ENCODE results near the gene DDX17. TPM values are rescaled to one million over a fixed set of nuclear protein-coding genes. Genes with fewer than 3 reads are reported as not detected.
A peak's percentile ranks its signal among the peaks of the same experiment; 100 is the strongest.

DDX17 gene
- total and polyA plus RNA-seq, 4 donors, result 141 to 1,771 (median 262) TPM

DNA sequence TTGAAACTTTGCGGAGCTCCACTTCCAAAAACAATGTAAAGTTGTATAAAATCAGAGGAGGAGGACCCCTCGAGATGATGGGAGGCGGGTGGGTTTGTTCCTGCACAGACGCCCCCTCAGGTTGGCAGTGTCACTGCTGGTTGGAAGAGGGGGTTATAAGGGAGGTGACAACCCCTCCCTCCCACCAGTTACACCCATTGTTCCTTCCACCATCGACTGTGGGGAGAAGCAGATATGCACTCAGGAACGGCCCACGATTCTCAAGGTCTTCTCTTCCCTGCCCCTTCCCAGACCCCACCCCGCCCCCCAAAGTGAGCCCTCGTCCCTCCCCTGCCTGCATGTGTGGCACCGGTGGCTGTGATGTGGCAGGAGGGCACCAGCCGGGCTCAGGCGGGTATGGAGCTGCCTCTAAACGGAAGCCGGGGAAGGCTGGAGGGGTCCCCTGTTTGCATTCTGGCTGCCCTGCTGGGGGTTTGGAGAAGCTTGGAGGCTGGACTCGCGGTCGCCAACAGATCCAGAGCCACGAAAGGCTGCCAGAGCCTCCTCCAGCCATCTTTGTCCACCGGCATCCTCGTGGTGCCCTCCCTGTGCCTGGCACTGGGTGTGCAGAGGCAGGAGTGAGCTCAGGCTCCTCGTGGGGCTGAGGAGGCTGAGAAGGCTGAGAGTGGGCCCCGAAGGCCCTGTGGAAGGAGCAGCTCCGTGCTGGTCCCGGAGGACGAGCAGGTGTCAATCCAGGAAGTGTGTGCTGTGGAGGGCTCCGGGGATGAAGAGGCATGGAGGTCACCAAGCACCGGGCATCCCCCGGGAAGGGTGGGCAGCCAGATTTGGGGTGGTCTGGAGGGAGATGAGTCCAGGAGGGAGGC is 37.4 kb downstream of the DDX17 start:
- TF ChIP-seq, protein P1, sequence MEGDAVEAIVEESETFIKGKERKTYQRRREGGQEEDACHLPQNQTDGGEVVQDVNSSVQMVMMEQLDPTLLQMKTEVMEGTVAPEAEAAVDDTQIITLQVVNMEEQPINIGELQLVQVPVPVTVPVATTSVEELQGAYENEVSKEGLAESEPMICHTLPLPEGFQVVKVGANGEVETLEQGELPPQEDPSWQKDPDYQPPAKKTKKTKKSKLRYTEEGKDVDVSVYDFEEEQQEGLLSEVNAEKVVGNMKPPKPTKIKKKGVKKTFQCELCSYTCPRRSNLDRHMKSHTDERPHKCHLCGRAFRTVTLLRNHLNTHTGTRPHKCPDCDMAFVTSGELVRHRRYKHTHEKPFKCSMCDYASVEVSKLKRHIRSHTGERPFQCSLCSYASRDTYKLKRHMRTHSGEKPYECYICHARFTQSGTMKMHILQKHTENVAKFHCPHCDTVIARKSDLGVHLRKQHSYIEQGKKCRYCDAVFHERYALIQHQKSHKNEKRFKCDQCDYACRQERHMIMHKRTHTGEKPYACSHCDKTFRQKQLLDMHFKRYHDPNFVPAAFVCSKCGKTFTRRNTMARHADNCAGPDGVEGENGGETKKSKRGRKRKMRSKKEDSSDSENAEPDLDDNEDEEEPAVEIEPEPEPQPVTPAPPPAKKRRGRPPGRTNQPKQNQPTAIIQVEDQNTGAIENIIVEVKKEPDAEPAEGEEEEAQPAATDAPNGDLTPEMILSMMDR (IDR thresholded peaks at IDR 0.05; ENCODE audit: control extremely low read depth, extremely low read depth), result no peak
- no peak for ATAC-seq (ENCODE audit: insufficient read depth, low FRiP score)

DNA sequence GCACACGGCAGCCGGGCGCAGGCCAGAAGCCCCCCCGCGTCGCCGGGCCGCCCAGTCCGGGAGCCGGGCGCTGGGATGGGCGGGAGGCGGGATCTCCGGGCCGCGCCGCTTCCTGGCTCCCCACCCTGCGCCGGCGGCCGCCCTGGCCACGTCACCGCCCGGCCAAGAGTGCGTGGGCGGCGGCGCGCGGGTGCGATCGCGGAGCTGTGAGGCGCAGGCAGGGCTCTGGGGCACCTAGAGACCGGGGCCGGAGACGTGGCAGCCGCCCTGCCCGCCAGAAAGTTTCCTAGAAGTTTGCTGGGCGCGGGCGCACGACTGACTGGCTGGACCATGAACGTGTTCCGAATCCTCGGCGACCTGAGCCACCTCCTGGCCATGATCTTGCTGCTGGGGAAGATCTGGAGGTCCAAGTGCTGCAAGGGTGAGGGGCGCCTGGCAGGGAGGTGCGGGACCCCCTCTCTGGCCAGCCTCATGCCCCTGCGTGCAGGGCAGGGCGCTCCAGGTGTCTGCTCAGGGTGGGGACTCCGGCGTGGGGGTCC is 38.1 kb downstream of the DDX17 start, which contains the start of gene KDELR3:
Gene KDELR3 (plus strand): TSS at position 193 of the 539 bp plus-strand sequence. CDS start 138 bp downstream, at position 331.
- peak in 2 of 3 donors; percentile 59 to 71 for DNase-seq
- peaks cover 0 to 14% (median 7%) of the 10 kb centered on the region in 5 donors for H3K4me1 ChIP-seq (ENCODE audit: control insufficient read depth in 5 of 5, insufficient read depth in 5 of 5, low read length in 5 of 5)
- ATAC-seq (ENCODE audit: insufficient read depth, low FRiP score), result peak; percentile 91
- H3K9ac ChIP-seq (ENCODE audit: insufficient read depth in 1 of 2, low read length in 2 of 2), result peak within 1 kb of the TSS; percentile 17 to 68
- TF ChIP-seq, protein P1 (IDR thresholded peaks at IDR 0.05; ENCODE audit: control extremely low read depth, extremely low read depth), result no peak
- 1 to 2% methylated on average over 28 to 53 of the region's 53 CpGs for WGBS, 2 donors
- H3K4me3 ChIP-seq, result peak within 1 kb of the TSS; percentile 39
- H3K27me3 ChIP-seq (ENCODE audit: control insufficient read depth in 3 of 3, insufficient read depth in 3 of 3, low read length in 2 of 3), result peaks cover 0 to 6% (median 0%) of the 10 kb centered on the region in 3 donors
- H3K27ac ChIP-seq (ENCODE audit: low read depth in 1 of 2, low read length in 1 of 2), result no peak within 1 kb of the TSS
- no peaks in the 10 kb centered on the region for H3K36me3 ChIP-seq (ENCODE audit: control insufficient read depth in 4 of 4, insufficient read depth in 4 of 4, low read length in 4 of 4)
- no peaks in the 10 kb centered on the region for H3K9me3 ChIP-seq (ENCODE audit: control insufficient read depth in 4 of 4, insufficient read depth in 3 of 4, low read length in 3 of 4)

More for the DNA sequence above, 37.4 kb downstream of the DDX17 start:
- H3K27ac ChIP-seq (ENCODE audit: low read depth in 1 of 2, low read length in 1 of 2), result no peak overlapping the region
- no peak overlapping the region for H3K9ac ChIP-seq (ENCODE audit: insufficient read depth in 1 of 2, low read length in 2 of 2)
- peaks cover 0 to 10% (median 0%) of the 10 kb centered on the region in 5 donors for H3K4me1 ChIP-seq (ENCODE audit: control insufficient read depth in 5 of 5, insufficient read depth in 5 of 5, low read length in 5 of 5)
- peaks cover 0 to 3% (median 0%) of the 10 kb centered on the region in 3 donors for H3K27me3 ChIP-seq (ENCODE audit: control insufficient read depth in 3 of 3, insufficient read depth in 3 of 3, low read length in 2 of 3)
- no peaks in the 10 kb centered on the region for H3K9me3 ChIP-seq (ENCODE audit: control insufficient read depth in 4 of 4, insufficient read depth in 3 of 4, low read length in 3 of 4)
- H3K4me3 ChIP-seq, result no peak overlapping the region
- WGBS, 2 donors, result 71 to 72% methylated on average over 27 to 28 of the region's 28 CpGs
- no peaks in the 10 kb centered on the region for H3K36me3 ChIP-seq (ENCODE audit: control insufficient read depth in 4 of 4, insufficient read depth in 4 of 4, low read length in 4 of 4)
- peak in 1 of 3 donors; percentile 19 for DNase-seq

DNA sequence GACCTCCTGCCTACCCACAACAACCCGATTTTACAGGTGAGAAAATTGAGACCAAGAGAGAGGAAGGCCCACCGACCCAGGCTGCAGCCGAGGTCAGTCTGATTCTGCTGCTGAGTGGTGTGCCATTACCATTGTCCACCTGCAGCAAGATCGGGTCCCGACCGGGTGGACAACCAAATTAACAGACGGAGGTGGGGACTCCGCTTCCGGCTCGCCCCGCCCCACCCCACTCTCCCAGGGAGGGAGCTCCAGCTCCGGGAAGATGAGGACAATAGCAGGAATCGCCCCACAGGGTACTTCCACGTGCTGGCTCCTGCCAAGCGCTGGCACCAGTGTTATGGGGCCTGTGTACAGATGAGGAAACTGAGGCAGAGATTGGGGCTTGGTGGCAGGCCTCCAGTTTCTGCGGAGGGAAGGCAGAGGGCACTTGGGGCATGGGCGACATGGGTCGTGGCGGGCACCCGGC is 38.6 kb downstream of the DDX17 start:
- WGBS, 2 donors, result 16 to 20% methylated on average over 16 to 20 of the region's 20 CpGs
- DNase-seq (peak in 1 of 3 donors; percentile 17), ATAC-seq (ENCODE audit: insufficient read depth, low FRiP score) (no peak)
- TF ChIP-seq, protein P1 (IDR thresholded peaks at IDR 0.05; ENCODE audit: control extremely low read depth, extremely low read depth), result no peak
- Histone ChIP-seq H3K4me1 (ENCODE audit: control insufficient read depth in 5 of 5, insufficient read depth in 5 of 5, low read length in 5 of 5) (peaks cover 0 to 14% (median 7%) of the 10 kb centered on the region in 5 donors), H3K4me3 (no peak overlapping the region), H3K9me3 (ENCODE audit: control insufficient read depth in 4 of 4, insufficient read depth in 3 of 4, low read length in 3 of 4) (no peaks in the 10 kb centered on the region), H3K27me3 (ENCODE audit: control insufficient read depth in 3 of 3, insufficient read depth in 3 of 3, low read length in 2 of 3) (peaks cover 0 to 6% (median under 1%) of the 10 kb centered on the region in 3 donors), H3K36me3 (ENCODE audit: control insufficient read depth in 4 of 4, insufficient read depth in 4 of 4, low read length in 4 of 4) (no peaks in the 10 kb centered on the region), H3K27ac (ENCODE audit: low read depth in 1 of 2, low read length in 1 of 2) (no peak overlapping the region), H3K9ac (ENCODE audit: insufficient read depth in 1 of 2, low read length in 2 of 2) (peak overlapping the region in 1 of 2 donors; percentile 17)

All from lung (tissue), 12 donors.